Esophagus squamous epithelium (tissue), 5 donors: ENCODE data around the gene DENND4A. TPM values are rescaled to one million over a fixed set of nuclear protein-coding genes. Genes with fewer than 3 reads are reported as not detected.

Experiments used
- DNase-seq: peaks from one replicate; lab custom pipeline; 2025; lab: John Stamatoyannopoulos, UW
- H3K27ac ChIP-seq, 4 donors: fragments of 200-600 bp; sonication (generic); one replicate each; pipeline ENCODE4 v1.5.1; 2016 to 2019; ENCODE audit warnings: mild to moderate bottlenecking in 1 of 4
- H3K27me3 ChIP-seq, 4 donors: fragments of 200-600 bp; sonication (generic); 1 replicate in 3 of 4; 2 replicates in 1 of 4; pipeline versions ENCODE4 v1.5.1 to v1.6.0; 2017 to 2021; ENCODE audit warnings: antibody characterized with exemption in 1 of 4
- H3K36me3 ChIP-seq, 3 donors: fragments of 200-600 bp; sonication (generic); one replicate each; pipeline ENCODE4 v1.5.1; 2016 to 2019
- H3K4me1 ChIP-seq, 3 donors: fragments of 200-600 bp; sonication (generic); one replicate each; pipeline ENCODE4 v1.5.1; 2017 to 2019
- H3K4me3 ChIP-seq, 4 donors: fragments of 200-600 bp; sonication (generic); 1 replicate in 3 of 4; 2 replicates in 1 of 4; pipeline ENCODE4 v1.5.1; 2016 to 2019; ENCODE audit warnings: mild to moderate bottlenecking in 2 of 4, moderate library complexity in 1 of 4
- H3K9me3 ChIP-seq, 3 donors: fragments of 200-600 bp; sonication (generic); one replicate each; pipeline ENCODE4 v1.5.1; 2016 to 2019
- POLR2A ChIP-seq, 4 donors: fragments of 450-650 bp; IDR thresholded peaks; one replicate each; pipeline ENCODE4 v1.6.1; 2017; ENCODE audit warnings: antibody characterized with exemption in 4 of 4, mild to moderate bottlenecking in 4 of 4, moderate library complexity in 3 of 4
- WGBS, 2 donors: methylation state at CpG; one replicate each; pipeline ENCODE4 v1.1.5; 2018; 5-methylcytosine and 5-hydroxymethylcytosine counted together
- intact Hi-C: fragments of 100-400 bp; cut with DNase I; formaldehyde crosslinking; loops from one replicate; pipeline ENCODE4 v1.15.0; 2022
- total RNA-seq, 4 donors: library from RNA; depleted of rRNA; stranded (reverse); fragments of >200 nt; gene quantifications; one replicate each; pipeline ENCODE4 v1.1.0, GENCODE V29; 2016
- TF ChIP-seq, protein P1 (sequence below), 6 experiments: fragments of 450-650 bp in 4 of 6; fragments of 200-600 bp in 2 of 6; sonication (generic) in 2 of 6; IDR thresholded peaks; one replicate each; pipeline ENCODE4 v1.5.1; 2016 to 2019; ENCODE audit warnings: antibody characterized with exemption in 6 of 6, mild to moderate bottlenecking in 4 of 6, moderate library complexity in 4 of 6
- donor health status: DM: yes; HTN: yes; CAD: no.

DENND4A gene
- total RNA-seq, 4 donors from 2014 or later: 5.9 to 22.3 (median 10.9) TPM

DNA sequence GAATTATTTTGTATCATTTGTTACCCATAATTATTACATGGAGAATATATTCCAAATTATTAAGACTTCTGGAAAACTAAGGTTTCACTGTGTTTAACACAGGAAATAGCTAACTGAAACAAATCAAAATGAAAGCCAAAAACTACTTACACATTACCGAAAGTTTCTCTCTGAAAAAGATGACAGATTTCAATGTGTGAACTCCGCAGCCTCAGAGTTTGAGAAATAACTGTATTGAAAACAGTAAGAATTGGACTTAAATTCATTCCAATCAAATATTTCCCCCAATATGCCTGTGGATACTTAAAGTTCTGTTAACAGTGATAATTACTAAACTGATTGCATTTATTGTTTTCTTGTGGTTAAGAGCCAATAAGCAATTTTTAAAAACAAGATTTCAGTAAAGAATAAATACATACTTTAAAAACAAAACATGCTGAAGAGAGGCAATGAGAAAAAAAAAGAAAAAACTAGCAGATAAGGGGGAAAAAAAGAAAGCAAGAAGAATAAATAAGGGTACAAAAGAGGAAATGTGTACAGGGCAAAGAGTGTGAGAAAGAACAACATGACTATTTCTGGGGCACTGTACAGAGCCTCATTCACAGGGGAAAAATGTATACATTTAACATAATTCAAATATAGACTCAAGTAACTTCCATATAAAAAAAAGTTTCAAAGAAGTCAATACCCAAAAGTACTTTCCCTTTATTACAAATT, 30.7 kb downstream of the DENND4A start:
- no peaks in the 10 kb centered on the region for H3K9me3 ChIP-seq
- no peaks in the 10 kb centered on the region for H3K27me3 ChIP-seq
- DNase-seq: no peak
- WGBS, 2 donors: 88 to 93% methylated on average over 2 of the region's 2 CpGs
- no peak overlapping the region for H3K27ac ChIP-seq
- intact Hi-C loops: no loop called here
- TF ChIP-seq POLR2A (IDR thresholded peaks at IDR 0.05): no peak
- TF ChIP-seq, protein P1, sequence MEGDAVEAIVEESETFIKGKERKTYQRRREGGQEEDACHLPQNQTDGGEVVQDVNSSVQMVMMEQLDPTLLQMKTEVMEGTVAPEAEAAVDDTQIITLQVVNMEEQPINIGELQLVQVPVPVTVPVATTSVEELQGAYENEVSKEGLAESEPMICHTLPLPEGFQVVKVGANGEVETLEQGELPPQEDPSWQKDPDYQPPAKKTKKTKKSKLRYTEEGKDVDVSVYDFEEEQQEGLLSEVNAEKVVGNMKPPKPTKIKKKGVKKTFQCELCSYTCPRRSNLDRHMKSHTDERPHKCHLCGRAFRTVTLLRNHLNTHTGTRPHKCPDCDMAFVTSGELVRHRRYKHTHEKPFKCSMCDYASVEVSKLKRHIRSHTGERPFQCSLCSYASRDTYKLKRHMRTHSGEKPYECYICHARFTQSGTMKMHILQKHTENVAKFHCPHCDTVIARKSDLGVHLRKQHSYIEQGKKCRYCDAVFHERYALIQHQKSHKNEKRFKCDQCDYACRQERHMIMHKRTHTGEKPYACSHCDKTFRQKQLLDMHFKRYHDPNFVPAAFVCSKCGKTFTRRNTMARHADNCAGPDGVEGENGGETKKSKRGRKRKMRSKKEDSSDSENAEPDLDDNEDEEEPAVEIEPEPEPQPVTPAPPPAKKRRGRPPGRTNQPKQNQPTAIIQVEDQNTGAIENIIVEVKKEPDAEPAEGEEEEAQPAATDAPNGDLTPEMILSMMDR (IDR thresholded peaks at IDR 0.05): no peak
- no peak overlapping the region for H3K4me3 ChIP-seq
- H3K4me1 ChIP-seq: peaks cover 0 to 3% (median under 1%) of the 10 kb centered on the region in 3 donors
- H3K36me3 ChIP-seq: peaks cover 0 to 24% (median 0%) of the 10 kb centered on the region in 3 donors

DNA sequence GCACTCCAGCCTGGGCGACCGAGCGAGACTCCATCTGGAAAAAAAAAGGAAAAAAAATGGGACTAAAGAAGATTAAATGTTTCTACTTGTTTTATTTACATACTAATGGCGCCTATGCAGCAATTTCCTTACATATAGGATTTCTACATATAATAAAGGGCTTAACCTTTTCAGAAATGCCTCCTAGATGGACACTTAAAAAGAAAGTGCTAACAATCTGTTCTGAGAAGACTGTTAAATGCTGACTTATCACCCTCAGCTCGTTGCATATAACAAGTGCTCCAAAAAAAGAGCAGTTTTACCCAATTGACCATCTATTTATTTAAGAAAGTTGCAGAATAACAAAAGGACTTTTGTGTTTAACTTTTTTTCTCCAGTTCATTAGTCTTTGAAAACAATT, 32.7 kb downstream of the DENND4A start:
- Histone ChIP-seq H3K4me3 (no peak overlapping the region), H3K36me3 (peaks cover 0 to 34% (median 0%) of the 10 kb centered on the region in 3 donors), H3K4me1 (peaks cover 0 to 3% (median 0%) of the 10 kb centered on the region in 3 donors), H3K27ac (no peak overlapping the region), H3K27me3 (no peaks in the 10 kb centered on the region), H3K9me3 (no peaks in the 10 kb centered on the region)
- intact Hi-C loops: no loop called here
- TF ChIP-seq, protein P1 (IDR thresholded peaks at IDR 0.05): no peak
- TF ChIP-seq POLR2A (IDR thresholded peaks at IDR 0.05): no peak
- DNase-seq: no peak
- WGBS, 2 donors: 85 to 90% methylated on average over 5 of the region's 5 CpGs

DNA sequence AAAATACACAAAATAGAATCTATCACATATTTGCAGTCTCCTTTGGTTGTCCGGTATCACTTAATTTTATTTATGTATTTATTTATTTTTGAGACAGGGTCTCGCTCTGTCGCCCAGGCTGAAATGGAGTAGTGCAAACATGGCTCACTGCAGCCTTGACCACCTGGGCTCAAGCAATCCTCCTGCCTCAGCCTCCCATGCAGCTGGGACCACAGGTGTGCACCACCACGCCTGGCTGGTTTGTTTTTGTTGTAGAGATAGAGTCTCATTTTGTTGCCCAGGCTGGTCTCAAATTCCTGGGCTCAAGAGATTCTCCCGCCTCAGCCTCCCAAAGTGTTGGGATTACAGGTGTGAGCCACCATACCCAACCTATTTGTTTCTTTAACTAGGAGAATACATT, 33.9 kb downstream of the DENND4A start:
- intact Hi-C loops: no loop called here
- Histone ChIP-seq H3K27ac (no peak overlapping the region), H3K4me1 (peaks cover 0 to 3% (median 0%) of the 10 kb centered on the region in 3 donors), H3K36me3 (peaks cover 0 to 34% (median 0%) of the 10 kb centered on the region in 3 donors), H3K9me3 (no peaks in the 10 kb centered on the region), H3K4me3 (no peak overlapping the region), H3K27me3 (no peaks in the 10 kb centered on the region)
- DNase-seq: no peak
- TF ChIP-seq, protein P1 (IDR thresholded peaks at IDR 0.05): no peak
- TF ChIP-seq POLR2A (IDR thresholded peaks at IDR 0.05): no peak
- 93 to 96% methylated on average over 5 of the region's 5 CpGs for WGBS, 2 donors

- TF ChIP-seq, protein P1 (IDR thresholded peaks at IDR 0.05): no peak
- TF ChIP-seq POLR2A (IDR thresholded peaks at IDR 0.05): no peak
- H3K9me3 ChIP-seq: no peaks in the 10 kb centered on the region
- H3K4me3 ChIP-seq: no peak overlapping the region
- H3K27ac ChIP-seq: no peak overlapping the region
- intact Hi-C loops: no loop called here
- H3K4me1 ChIP-seq: no peaks in the 10 kb centered on the region
- DNase-seq: no peak
- WGBS, 2 donors: 96 to 100% methylated on average over 2 of the region's 2 CpGs
- no peaks in the 10 kb centered on the region for H3K27me3 ChIP-seq
- peaks cover 0 to 34% (median 0%) of the 10 kb centered on the region in 3 donors for H3K36me3 ChIP-seq
Observed at GRCh38 chr15:65757256-65757655, 34.8 kb downstream of the DENND4A start.

- WGBS, 2 donors: 73 to 86% methylated on average over 7 of the region's 7 CpGs
- Histone ChIP-seq H3K4me3 (no peak overlapping the region), H3K27ac (no peak overlapping the region), H3K27me3 (no peaks in the 10 kb centered on the region), H3K36me3 (peaks cover 0 to 35% (median 0%) of the 10 kb centered on the region in 3 donors), H3K9me3 (no peaks in the 10 kb centered on the region), H3K4me1 (no peaks in the 10 kb centered on the region)
- intact Hi-C loops: no loop called here
- TF ChIP-seq, protein P1 (IDR thresholded peaks at IDR 0.05): no peak
- TF ChIP-seq POLR2A (IDR thresholded peaks at IDR 0.05): no peak
- no peak for DNase-seq
Observed at GRCh38 chr15:65752151-65752700, 39.9 kb downstream of the DENND4A start.
